Activated CD4-positive, alpha-beta T cell treated with anti-CD3 and anti-CD28 coated beads, Interleukin-2, amount 10 ng/mL, durations not matched to agents 7 days and 5 days (primary cell): ENCODE results near the gene GADD45A. TPM values are rescaled to one million over a fixed set of nuclear protein-coding genes. Genes with fewer than 3 reads are reported as not detected.
A peak's percentile ranks its signal among the peaks of the same experiment; 100 is the strongest.

ENCODE experiments used
- CTCF ChIA-PET: fragments of 350-600 bp; sonication (Branson Sonifier 250); formaldehyde crosslinking; loops from one replicate; lab custom pipeline; 2021; ENCODE audit warnings: antibody characterized with exemption; lab: Charles Lee
- POLR2A ChIA-PET: fragments of 350-600 bp; sonication (Branson Sonifier 250); formaldehyde crosslinking; loops from one replicate; lab custom pipeline; 2021; ENCODE audit warnings: antibody characterized with exemption; lab: Charles Lee
- DNase-seq: peaks from one replicate; pipeline ENCODE4 v3.0.0-alpha.2; 2020
- H3K27ac Mint-ChIP-seq: one replicate; pipeline ENCODE4 v1.8.0; 2021; ENCODE audit warnings: mild to moderate bottlenecking, moderate library complexity, mixed read lengths
- H3K27me3 Mint-ChIP-seq: one replicate; pipeline ENCODE4 v1.8.0; 2021; ENCODE audit warnings: mixed read lengths
- H3K36me3 Mint-ChIP-seq: one replicate; pipeline ENCODE4 v1.8.0; 2021; ENCODE audit warnings: low read depth, mixed read lengths
- H3K4me1 Mint-ChIP-seq: one replicate; pipeline ENCODE4 v1.8.0; 2021; ENCODE audit warnings: mixed read lengths
- H3K4me3 Mint-ChIP-seq: one replicate; pipeline ENCODE4 v1.8.0; 2021; ENCODE audit warnings: mild to moderate bottlenecking, moderate library complexity, mixed read lengths
- H3K9me3 Mint-ChIP-seq: one replicate; pipeline ENCODE4 v1.8.0; 2021; ENCODE audit warnings: mixed read lengths
- total RNA-seq, 2 experiments: library from RNA; stranded (reverse); gene quantifications; one replicate each; pipeline ENCODE4 v1.2.3, GENCODE V29; 2021

The GADD45A gene
- total RNA-seq, 2 experiments from 2014 or later = 14.2 to 16.6 TPM

GRCh38 chr1:67685558-67686266 is 711 bp downstream of the GADD45A start:
- peaks cover 26% of the 10 kb centered on the region for H3K36me3 Mint-ChIP-seq
- ChIA-PET POLR2A (interaction anchor here (0.5 to 0.6 kb wide), 2 partner anchors 10 to 654 kb away, joined by 3 read pairs; no protein-coding TSS in a partner anchor), CTCF (interaction anchor here (0.6 to 2.1 kb wide), 5 partner anchors 11 to 119 kb away, joined by 3 to 7 read pairs (median 4); no protein-coding TSS in a partner anchor)

GRCh38 chr1:67686267-67687197 is 1.5 kb downstream of the GADD45A start:
- ChIA-PET POLR2A (no interaction called here), CTCF (interaction anchor here (0.6 to 1.8 kb wide), 3 partner anchors 12 to 125 kb away, joined by 3 to 5 read pairs (median 4); no protein-coding TSS in a partner anchor)
- Mint-ChIP-seq H3K36me3 (peaks cover 26% of the 10 kb centered on the region), H3K27me3 (no peaks in the 10 kb centered on the region), H3K4me1 (peaks cover 39% of the 10 kb centered on the region), H3K27ac (peak overlapping the region; percentile 99), H3K9me3 (no peaks in the 10 kb centered on the region), H3K4me3 (peak overlapping the region; percentile 97)
- DNase-seq = peak; percentile 70

More at GRCh38 chr1:67685558-67686266, 711 bp downstream of the GADD45A start:
- no peaks in the 10 kb centered on the region for H3K27me3 Mint-ChIP-seq
- H3K9me3 Mint-ChIP-seq = no peaks in the 10 kb centered on the region
- DNase-seq = peak; percentile 60
- H3K4me1 Mint-ChIP-seq = peaks cover 39% of the 10 kb centered on the region
- peak overlapping the region; percentile 97 for H3K4me3 Mint-ChIP-seq
- H3K27ac Mint-ChIP-seq = peak overlapping the region; percentile 99

DNA sequence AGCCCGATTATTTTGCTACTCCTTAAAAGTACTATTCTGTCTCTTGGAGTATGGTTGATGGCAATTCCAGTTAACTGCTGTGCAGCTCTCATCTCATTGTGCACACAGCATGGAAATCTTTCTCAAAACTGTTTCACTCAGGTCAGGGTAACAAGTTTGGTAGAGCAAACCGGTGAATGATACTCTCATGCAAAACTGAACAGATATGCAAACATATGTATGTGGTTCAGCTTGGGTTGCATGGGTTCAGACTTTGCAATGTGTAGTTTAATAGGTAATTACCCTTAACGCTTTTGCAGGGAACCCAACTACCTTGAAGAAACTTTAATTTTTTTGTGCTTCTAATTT is 2.2 kb downstream of the GADD45A start:
- H3K27ac Mint-ChIP-seq = peak overlapping the region; percentile 99
- peaks cover 39% of the 10 kb centered on the region for H3K4me1 Mint-ChIP-seq
- H3K27me3 Mint-ChIP-seq = no peaks in the 10 kb centered on the region
- POLR2A ChIA-PET = no interaction called here
- H3K9me3 Mint-ChIP-seq = no peaks in the 10 kb centered on the region
- peaks cover 26% of the 10 kb centered on the region for H3K36me3 Mint-ChIP-seq
- peak overlapping the region; percentile 97 for H3K4me3 Mint-ChIP-seq
- CTCF ChIA-PET = interaction anchor here (1.6 kb wide), 1 partner anchor 12 kb away, joined by 4 read pairs; no protein-coding TSS in a partner anchor
- no peak for DNase-seq

GRCh38 chr1:67687649-67688048 is 2.6 kb downstream of the GADD45A start:
- H3K4me3 Mint-ChIP-seq = peak overlapping the region; percentile 12
- no peak for DNase-seq
- H3K27me3 Mint-ChIP-seq = no peaks in the 10 kb centered on the region
- ChIA-PET CTCF (no interaction called here), POLR2A (no interaction called here)
- H3K4me1 Mint-ChIP-seq = peaks cover 39% of the 10 kb centered on the region
- peaks cover 26% of the 10 kb centered on the region for H3K36me3 Mint-ChIP-seq
- no peak overlapping the region for H3K27ac Mint-ChIP-seq
- no peaks in the 10 kb centered on the region for H3K9me3 Mint-ChIP-seq

DNA sequence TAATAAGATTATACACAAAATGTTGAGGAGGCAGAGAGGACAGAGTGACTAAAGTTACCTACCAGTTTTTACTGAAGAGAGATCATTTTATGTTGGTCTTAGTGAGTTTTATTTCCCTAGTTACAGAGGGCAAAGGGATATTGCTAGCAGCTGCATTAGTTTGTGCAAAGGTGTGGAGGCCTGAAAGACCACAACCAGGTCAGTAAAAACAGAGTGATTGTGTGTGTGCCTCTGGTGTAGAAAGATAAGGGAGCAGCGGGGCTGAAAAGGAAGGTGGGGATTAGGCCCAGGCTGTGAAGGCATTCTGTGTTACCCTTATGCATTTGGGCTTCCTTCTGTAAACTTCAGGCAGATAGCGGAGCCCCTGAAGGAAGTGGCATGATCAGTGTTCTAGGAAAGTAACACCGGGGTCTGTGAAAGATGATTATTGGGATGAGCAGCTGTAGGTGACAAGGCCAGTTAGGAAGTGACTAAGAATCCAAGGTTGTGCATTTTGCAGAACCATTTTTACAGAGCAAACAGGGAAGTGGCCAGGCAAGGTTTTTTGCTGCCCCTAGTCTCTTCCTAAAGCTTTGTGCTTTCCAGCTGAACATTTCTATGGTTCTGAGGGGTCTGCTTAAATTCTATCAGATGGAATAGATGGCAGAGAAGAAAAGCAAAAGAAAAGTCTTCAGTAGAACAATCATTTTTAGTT is 3.7 kb downstream of the GADD45A start:
- Mint-ChIP-seq H3K27me3 (no peaks in the 10 kb centered on the region), H3K4me1 (peaks cover 34% of the 10 kb centered on the region), H3K4me3 (no peak overlapping the region), H3K27ac (no peak overlapping the region), H3K36me3 (peaks cover 26% of the 10 kb centered on the region), H3K9me3 (no peaks in the 10 kb centered on the region)
- ChIA-PET CTCF (interaction anchor here (1.1 kb wide), 1 partner anchor 13 kb away, joined by 3 read pairs; no protein-coding TSS in a partner anchor), POLR2A (interaction anchor here (0.8 kb wide), 1 partner anchor 15 kb away, joined by 3 read pairs; no protein-coding TSS in a partner anchor)
- DNase-seq = no peak

GRCh38 chr1:67689267-67690017 is 4.4 kb downstream of the GADD45A start:
- Mint-ChIP-seq H3K9me3 (no peaks in the 10 kb centered on the region), H3K27me3 (peaks cover 3% of the 10 kb centered on the region), H3K4me1 (peaks cover 26% of the 10 kb centered on the region), H3K27ac (no peak overlapping the region), H3K4me3 (no peak overlapping the region), H3K36me3 (peaks cover 26% of the 10 kb centered on the region)
- CTCF ChIA-PET = interaction anchor here (1.1 kb wide), 1 partner anchor 13 kb away, joined by 3 read pairs; no protein-coding TSS in a partner anchor
- no peak for DNase-seq
- POLR2A ChIA-PET = interaction anchor here (0.8 kb wide), 1 partner anchor 14 kb away, joined by 3 read pairs; no protein-coding TSS in a partner anchor

- CTCF ChIA-PET = no interaction called here
- Mint-ChIP-seq H3K4me1 (peaks cover 21% of the 10 kb centered on the region), H3K27me3 (peaks cover 3% of the 10 kb centered on the region), H3K9me3 (no peaks in the 10 kb centered on the region), H3K27ac (no peak overlapping the region), H3K36me3 (peaks cover 26% of the 10 kb centered on the region), H3K4me3 (no peak overlapping the region)
- DNase-seq = no peak
- POLR2A ChIA-PET = no interaction called here
Observed at GRCh38 chr1:67690018-67690363, 5.0 kb downstream of the GADD45A start.

DNA sequence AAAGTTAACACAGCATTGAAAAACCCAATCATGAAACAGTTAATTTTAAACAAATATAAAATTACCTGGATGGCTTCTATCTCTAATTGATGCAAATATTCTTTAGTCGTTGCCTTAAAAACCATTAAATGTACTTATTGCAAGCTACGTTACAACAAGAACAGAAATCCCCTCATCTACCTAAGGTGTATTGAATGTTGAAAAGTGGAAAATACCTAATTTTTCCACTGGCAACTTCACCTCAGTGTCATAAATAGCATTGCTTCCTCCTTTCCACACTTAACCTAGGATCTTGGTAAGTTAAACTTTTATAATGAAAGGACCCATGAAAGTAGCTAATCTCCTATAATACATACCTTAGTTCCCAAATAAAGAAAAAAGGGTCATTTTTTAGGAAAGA is 5.4 kb downstream of the GADD45A start:
- H3K4me3 Mint-ChIP-seq = no peak overlapping the region
- CTCF ChIA-PET = interaction anchor here (1.1 kb wide), 1 partner anchor 16 kb away, joined by 3 read pairs; no protein-coding TSS in a partner anchor
- peaks cover 20% of the 10 kb centered on the region for H3K4me1 Mint-ChIP-seq
- POLR2A ChIA-PET = no interaction called here
- DNase-seq = no peak
- H3K27me3 Mint-ChIP-seq = peaks cover 3% of the 10 kb centered on the region
- H3K27ac Mint-ChIP-seq = no peak overlapping the region
- H3K36me3 Mint-ChIP-seq = peaks cover 26% of the 10 kb centered on the region
- no peaks in the 10 kb centered on the region for H3K9me3 Mint-ChIP-seq

DNA sequence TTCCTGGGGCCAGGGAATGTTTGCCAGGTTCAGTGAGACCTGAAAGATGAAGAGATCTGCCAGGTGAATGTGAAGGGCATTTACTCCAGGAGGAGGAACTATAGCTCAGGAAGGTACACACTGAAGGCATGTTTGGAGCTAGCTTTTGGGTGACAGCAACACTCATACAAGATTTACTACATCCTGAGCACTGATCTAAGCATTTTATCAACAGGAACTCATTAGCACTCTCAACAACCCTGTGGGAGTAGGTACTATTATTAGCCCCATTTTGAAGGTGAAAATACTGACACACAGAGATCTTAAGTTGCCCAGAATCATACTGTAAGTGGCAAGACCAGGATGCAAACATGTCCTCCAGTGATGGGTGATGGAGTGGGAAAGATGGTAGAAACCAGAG is 6.7 kb downstream of the GADD45A start:
- no peak for DNase-seq
- peaks cover 23% of the 10 kb centered on the region for H3K36me3 Mint-ChIP-seq
- CTCF ChIA-PET = interaction anchor here (0.6 kb wide), 2 partner anchors 24 to 32 kb away, joined by 3 to 4 read pairs; no protein-coding TSS in a partner anchor
- no peaks in the 10 kb centered on the region for H3K9me3 Mint-ChIP-seq
- peaks cover 5% of the 10 kb centered on the region for H3K27me3 Mint-ChIP-seq
- POLR2A ChIA-PET = no interaction called here
- H3K27ac Mint-ChIP-seq = no peak overlapping the region
- no peak overlapping the region for H3K4me3 Mint-ChIP-seq
- peaks cover 16% of the 10 kb centered on the region for H3K4me1 Mint-ChIP-seq

GRCh38 chr1:67695963-67696362 is 11.0 kb downstream of the GADD45A start:
- H3K4me1 Mint-ChIP-seq = no peaks in the 10 kb centered on the region
- H3K9me3 Mint-ChIP-seq = no peaks in the 10 kb centered on the region
- H3K27me3 Mint-ChIP-seq = peaks cover 5% of the 10 kb centered on the region
- no peak overlapping the region for H3K4me3 Mint-ChIP-seq
- no peak overlapping the region for H3K27ac Mint-ChIP-seq
- DNase-seq = no peak
- CTCF ChIA-PET = no interaction called here
- POLR2A ChIA-PET = no interaction called here
- no peaks in the 10 kb centered on the region for H3K36me3 Mint-ChIP-seq

GRCh38 chr1:67696708-67697107 is 11.7 kb downstream of the GADD45A start:
- Mint-ChIP-seq H3K27me3 (peaks cover 5% of the 10 kb centered on the region), H3K9me3 (no peaks in the 10 kb centered on the region), H3K4me3 (no peak overlapping the region), H3K27ac (no peak overlapping the region), H3K36me3 (no peaks in the 10 kb centered on the region), H3K4me1 (no peaks in the 10 kb centered on the region)
- CTCF ChIA-PET = interaction anchor here (0.6 kb wide), 1 partner anchor 14 kb away, joined by 3 read pairs; no protein-coding TSS in a partner anchor
- DNase-seq = no peak
- POLR2A ChIA-PET = no interaction called here
